ENCODE results near the gene ZNF804B. TPM values are rescaled to one million over a fixed set of nuclear protein-coding genes. Genes with fewer than 3 reads are reported as not detected.
"Not testable (repeated sequence)": the region's sequence is repeated elsewhere in the genome, so short reads cannot be mapped to it uniquely, and the experiment has no call there.

ZNF804B gene
- total RNA-seq, 2 experiments from 2014 or later = not detected

DNA sequence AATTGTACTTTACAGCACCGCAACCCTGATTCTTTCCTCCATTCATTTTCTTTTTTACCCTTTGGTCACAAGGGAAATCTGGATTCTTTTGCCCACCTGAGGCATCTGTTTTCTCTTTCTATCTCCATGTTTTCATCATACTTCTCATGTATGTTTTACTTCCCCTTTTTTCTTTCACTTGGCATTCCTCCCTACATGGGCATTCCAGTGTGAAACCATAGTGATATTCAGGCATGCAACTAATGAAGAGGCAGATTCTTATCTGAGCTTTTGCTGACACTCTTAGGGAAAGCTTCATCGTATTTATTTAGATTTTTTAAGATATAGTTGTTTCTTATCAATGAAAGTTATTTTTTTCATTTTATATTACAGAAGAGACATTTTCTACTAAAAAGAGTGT lies 441.3 kb downstream of the ZNF804B start:
- H2AFZ ChIP-seq (ENCODE audit: low read length) = no peak overlapping the region
- H3K79me2 ChIP-seq (ENCODE audit: insufficient read depth, low read depth, low read length) = no peaks in the 10 kb centered on the region
- H3K9me2 ChIP-seq (ENCODE audit: insufficient read depth, low read length) = no peaks in the 10 kb centered on the region
- POLR2A ChIA-PET = no interaction called here
- no peaks in the 10 kb centered on the region for H3K9me3 ChIP-seq (ENCODE audit: low read length)
- no peak for DNase-seq (ENCODE audit: low spot score)
- H3K4me2 ChIP-seq (ENCODE audit: low read length) = no peak overlapping the region
- H3K4me3 ChIP-seq (ENCODE audit: low read depth, low read length, poor library complexity, severe bottlenecking) = no peak overlapping the region
- BruUV-seq (replicated peaks) = no TSS peak
- no peak for TF ChIP-seq EZH2phosphoT487 (IDR thresholded peaks at IDR 0.05; ENCODE audit: borderline replicate concordance, low read depth, low read length)
- TF ChIP-seq, protein P1, sequence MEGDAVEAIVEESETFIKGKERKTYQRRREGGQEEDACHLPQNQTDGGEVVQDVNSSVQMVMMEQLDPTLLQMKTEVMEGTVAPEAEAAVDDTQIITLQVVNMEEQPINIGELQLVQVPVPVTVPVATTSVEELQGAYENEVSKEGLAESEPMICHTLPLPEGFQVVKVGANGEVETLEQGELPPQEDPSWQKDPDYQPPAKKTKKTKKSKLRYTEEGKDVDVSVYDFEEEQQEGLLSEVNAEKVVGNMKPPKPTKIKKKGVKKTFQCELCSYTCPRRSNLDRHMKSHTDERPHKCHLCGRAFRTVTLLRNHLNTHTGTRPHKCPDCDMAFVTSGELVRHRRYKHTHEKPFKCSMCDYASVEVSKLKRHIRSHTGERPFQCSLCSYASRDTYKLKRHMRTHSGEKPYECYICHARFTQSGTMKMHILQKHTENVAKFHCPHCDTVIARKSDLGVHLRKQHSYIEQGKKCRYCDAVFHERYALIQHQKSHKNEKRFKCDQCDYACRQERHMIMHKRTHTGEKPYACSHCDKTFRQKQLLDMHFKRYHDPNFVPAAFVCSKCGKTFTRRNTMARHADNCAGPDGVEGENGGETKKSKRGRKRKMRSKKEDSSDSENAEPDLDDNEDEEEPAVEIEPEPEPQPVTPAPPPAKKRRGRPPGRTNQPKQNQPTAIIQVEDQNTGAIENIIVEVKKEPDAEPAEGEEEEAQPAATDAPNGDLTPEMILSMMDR (conservative IDR thresholded peaks at IDR 0.05; ENCODE audit: low read length) = no peak
- H4K20me1 ChIP-seq (ENCODE audit: insufficient read depth, low read length) = no peaks in the 10 kb centered on the region
- no peaks in the 10 kb centered on the region for H3K4me1 ChIP-seq (ENCODE audit: insufficient read depth, low read length, poor library complexity, severe bottlenecking)
- intact Hi-C loops (cut with micrococcal nuclease; ENCODE audit: unreplicated experiment) = no loop called here
- H3K36me3 ChIP-seq (ENCODE audit: insufficient read depth, low read length) = no peaks in the 10 kb centered on the region
- CTCF ChIA-PET (ENCODE audit: unreplicated experiment) = no interaction called here
- no peak overlapping the region for H3K27ac ChIP-seq (ENCODE audit: low read depth, low read length, poor library complexity, severe bottlenecking)

GRCh38 chr7:89223900-89224395 lies 464.4 kb downstream of the ZNF804B start:
- ChIA-PET CTCF (ENCODE audit: unreplicated experiment) (no interaction called here), POLR2A (interaction anchor here (0.7 to 0.9 kb wide), 3 partner anchors 56 to 253 kb away, joined by 3 to 4 read pairs (median 3); no protein-coding TSS in a partner anchor)
- Histone ChIP-seq H3K9me2 (ENCODE audit: insufficient read depth, low read length) (no peaks in the 10 kb centered on the region), H3K27ac (ENCODE audit: low read depth, low read length, poor library complexity, severe bottlenecking) (no peak overlapping the region), H3K79me2 (ENCODE audit: insufficient read depth, low read depth, low read length) (no peaks in the 10 kb centered on the region), H3K36me3 (ENCODE audit: insufficient read depth, low read length) (no peaks in the 10 kb centered on the region), H3K9me3 (ENCODE audit: low read length) (no peaks in the 10 kb centered on the region), H3K4me1 (ENCODE audit: insufficient read depth, low read length, poor library complexity, severe bottlenecking) (no peaks in the 10 kb centered on the region), H3K4me3 (ENCODE audit: low read depth, low read length, poor library complexity, severe bottlenecking) (no peak overlapping the region), H4K20me1 (ENCODE audit: insufficient read depth, low read length) (no peaks in the 10 kb centered on the region), H2AFZ (ENCODE audit: low read length) (no peak overlapping the region), H3K4me2 (ENCODE audit: low read length) (no peak overlapping the region)
- intact Hi-C loops (cut with micrococcal nuclease; ENCODE audit: unreplicated experiment) = no loop called here
- TF ChIP-seq, protein P1 (conservative IDR thresholded peaks at IDR 0.05; ENCODE audit: low read length) = no peak
- no peak for TF ChIP-seq EZH2phosphoT487 (IDR thresholded peaks at IDR 0.05; ENCODE audit: borderline replicate concordance, low read depth, low read length)
- no peak for DNase-seq (ENCODE audit: low spot score)
- BruUV-seq (replicated peaks) = no TSS peak

- POLR2A ChIA-PET; H4K20me1 ChIP-seq (ENCODE audit: insufficient read depth, low read length); BruUV-seq (replicated peaks); H2AFZ ChIP-seq (ENCODE audit: low read length); H3K79me2 ChIP-seq (ENCODE audit: insufficient read depth, low read depth, low read length); intact Hi-C loops (cut with micrococcal nuclease; ENCODE audit: unreplicated experiment); H3K36me3 ChIP-seq (ENCODE audit: insufficient read depth, low read length); CTCF ChIA-PET (ENCODE audit: unreplicated experiment); H3K9me3 ChIP-seq (ENCODE audit: low read length); H3K4me1 ChIP-seq (ENCODE audit: insufficient read depth, low read length, poor library complexity, severe bottlenecking); H3K4me3 ChIP-seq (ENCODE audit: low read depth, low read length, poor library complexity, severe bottlenecking); H3K9me2 ChIP-seq (ENCODE audit: insufficient read depth, low read length); DNase-seq (ENCODE audit: low spot score); H3K4me2 ChIP-seq (ENCODE audit: low read length); H3K27ac ChIP-seq (ENCODE audit: low read depth, low read length, poor library complexity, severe bottlenecking): not testable (repeated sequence)
These were observed 469.2 kb downstream of the ZNF804B start for GRCh38 chr7:89228688-89229171.

All from OCI-LY7 (cell line).